Fibroblast of peridontal ligament (primary cell): ENCODE data around the gene MICAL1.
A peak's percentile ranks its signal among the peaks of the same experiment; 100 is the strongest.

Experiments used
- DNase-seq: peaks from one replicate; pipeline ENCODE4 v3.0.0-alpha.2; 2010; ENCODE audit errors: extremely low read depth

Gene MICAL1, protein sequence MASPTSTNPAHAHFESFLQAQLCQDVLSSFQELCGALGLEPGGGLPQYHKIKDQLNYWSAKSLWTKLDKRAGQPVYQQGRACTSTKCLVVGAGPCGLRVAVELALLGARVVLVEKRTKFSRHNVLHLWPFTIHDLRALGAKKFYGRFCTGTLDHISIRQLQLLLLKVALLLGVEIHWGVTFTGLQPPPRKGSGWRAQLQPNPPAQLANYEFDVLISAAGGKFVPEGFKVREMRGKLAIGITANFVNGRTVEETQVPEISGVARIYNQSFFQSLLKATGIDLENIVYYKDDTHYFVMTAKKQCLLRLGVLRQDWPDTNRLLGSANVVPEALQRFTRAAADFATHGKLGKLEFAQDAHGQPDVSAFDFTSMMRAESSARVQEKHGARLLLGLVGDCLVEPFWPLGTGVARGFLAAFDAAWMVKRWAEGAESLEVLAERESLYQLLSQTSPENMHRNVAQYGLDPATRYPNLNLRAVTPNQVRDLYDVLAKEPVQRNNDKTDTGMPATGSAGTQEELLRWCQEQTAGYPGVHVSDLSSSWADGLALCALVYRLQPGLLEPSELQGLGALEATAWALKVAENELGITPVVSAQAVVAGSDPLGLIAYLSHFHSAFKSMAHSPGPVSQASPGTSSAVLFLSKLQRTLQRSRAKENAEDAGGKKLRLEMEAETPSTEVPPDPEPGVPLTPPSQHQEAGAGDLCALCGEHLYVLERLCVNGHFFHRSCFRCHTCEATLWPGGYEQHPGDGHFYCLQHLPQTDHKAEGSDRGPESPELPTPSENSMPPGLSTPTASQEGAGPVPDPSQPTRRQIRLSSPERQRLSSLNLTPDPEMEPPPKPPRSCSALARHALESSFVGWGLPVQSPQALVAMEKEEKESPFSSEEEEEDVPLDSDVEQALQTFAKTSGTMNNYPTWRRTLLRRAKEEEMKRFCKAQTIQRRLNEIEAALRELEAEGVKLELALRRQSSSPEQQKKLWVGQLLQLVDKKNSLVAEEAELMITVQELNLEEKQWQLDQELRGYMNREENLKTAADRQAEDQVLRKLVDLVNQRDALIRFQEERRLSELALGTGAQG

DNA sequence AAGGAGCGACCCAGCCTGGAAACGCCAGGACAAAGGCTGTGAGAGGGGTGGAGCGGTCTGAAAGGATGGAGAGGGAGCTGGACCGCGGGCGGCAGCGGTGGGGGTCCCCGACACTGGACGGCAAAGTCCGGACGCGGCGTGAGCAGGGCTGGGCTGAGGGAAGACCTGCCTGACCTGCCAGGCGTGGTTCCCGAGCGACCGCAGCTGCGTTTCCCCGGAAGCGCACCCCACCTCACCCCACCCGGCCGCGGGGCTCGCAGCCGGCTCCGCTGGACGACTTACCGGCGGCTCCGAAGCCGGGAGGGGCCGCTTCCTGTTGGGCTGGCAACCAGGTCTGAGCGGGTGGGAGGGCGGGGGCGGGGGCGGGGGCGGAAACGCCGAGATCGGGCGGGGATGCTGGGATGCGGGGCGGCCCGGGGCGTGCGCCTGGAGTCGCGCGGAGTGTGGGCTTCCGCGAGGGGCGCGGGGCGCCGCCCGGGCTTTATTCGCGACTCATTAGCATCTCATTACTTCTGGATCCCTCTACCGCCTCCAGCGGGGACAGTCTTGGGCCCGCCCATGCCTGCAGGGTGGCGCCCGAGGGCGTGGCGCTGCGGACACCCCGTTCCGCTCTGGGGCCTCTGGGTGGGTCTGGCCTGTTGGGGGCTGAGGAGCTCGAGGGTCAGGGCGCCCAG is at the start of gene MICAL1:
MICAL1 (minus strand) TSS at position 336 of the 674 bp plus-strand sequence. CDS start 1,576 bp downstream, outside the sequence.
- no peak for DNase-seq

DNA sequence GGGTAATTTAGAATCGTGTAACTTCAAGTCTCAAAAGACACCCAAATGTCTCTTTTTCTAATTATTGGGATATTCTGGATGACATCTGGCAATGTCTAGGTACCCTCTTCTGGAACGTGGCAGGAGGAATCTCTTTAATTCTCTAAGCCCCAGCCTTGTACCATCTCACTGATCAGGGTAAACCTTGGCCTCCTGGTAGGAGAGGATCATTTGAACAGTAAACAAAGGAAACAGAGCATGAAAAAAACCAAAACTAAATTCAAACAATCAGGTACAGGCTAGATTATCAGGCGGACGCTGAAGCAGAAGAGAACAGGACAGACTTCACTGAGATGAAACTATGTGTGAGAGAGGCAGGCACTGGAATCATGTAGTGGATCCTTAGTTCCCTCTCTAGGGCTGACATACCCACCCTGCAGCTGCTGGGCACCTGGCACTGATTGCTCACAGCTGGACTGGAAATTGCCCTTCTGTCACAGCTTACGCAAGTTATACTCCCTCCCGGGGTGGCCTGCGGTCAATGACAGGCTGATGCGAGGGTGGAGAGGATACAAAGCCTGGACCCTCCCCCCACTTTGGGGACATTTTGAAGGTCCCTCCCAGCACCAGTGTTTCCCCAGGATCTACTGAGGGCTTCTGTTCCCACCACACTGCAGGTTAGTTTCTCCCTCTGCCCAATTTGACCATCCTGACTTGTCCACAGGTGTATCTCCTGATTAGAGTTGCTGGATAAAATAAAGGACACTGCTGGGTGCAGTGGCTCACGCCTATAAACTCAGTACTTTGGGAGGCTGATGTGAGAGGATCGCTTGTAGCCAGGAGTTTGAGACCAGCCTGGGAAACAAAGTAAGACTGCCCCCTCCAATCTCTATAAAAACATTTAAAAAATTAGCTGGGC is 48.0 kb upstream of the MICAL1 start:
- no peak for DNase-seq

DNA sequence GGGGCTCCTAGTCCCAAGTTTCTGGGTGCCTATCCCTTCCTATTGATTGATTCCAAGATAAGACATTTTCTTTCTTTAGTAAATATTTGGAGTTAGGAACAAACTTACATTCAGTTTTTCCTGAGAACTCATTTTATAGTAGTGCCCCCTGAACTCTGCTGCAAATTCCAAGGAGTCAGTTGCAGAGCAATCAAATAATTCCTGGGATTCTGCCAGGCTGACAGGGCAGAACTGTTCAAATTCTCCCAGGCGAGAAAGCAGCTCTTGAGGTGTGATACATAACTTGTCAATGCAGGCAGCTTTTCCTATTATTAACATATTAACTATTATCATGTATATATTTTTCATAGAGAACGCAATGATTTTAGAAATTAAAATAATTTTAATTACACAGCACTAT is 43.4 kb upstream of the MICAL1 start:
- DNase-seq, result no peak

DNA sequence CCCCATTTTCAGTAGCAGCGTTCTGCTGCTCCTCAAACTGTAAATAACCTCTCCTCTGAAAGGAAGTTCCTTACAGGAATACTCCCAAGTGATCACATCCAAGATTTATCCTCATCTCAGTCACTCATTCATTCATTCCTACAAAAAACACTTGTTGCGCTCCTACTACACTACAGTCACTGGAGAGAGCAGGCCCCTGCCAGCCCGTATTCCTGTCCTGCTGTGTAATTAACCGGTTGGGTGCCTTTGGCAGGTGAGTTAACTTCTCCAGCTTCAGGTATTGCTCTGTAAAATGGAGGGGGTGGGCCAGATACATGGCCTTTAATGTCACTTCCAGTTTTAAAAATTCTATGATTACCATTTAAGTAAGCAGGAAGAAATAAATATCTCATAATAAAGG is 42.5 kb upstream of the MICAL1 start:
- no peak for DNase-seq

DNA sequence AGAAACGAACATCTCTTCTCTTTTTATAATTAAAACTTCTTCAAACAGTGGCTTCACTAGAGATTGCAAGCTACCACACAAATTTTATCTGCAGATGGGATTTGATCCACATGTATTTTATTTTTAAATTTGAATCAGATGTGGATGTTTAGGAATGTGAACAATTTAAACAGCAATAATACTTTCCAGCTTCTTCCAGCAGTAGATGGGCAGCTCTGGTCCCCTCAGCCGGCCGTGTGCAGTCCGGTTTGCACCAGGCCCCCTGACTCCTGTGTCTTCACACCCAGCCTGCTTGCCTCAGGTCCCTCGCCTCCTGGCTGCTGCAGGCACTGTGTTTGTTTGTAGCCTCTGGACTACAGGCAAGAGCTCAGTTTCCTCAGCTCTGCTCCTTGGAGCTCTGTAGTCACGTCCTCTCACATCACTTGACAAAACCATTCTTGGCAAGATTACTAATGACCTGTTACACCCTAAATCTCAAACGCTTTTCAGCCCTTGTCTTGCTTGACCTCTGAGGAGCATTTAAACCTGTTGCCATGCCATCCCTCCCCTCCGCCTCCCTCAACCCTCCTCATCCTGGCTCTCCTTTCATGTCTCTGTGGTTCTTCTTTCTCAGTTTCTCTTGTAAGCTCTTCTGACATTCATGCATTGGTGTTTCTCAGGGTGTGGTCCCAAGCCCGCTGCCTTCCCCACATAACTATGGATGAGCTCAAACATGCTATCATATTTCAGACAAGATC is 40.6 kb upstream of the MICAL1 start:
- DNase-seq, result peak; percentile 47

DNA sequence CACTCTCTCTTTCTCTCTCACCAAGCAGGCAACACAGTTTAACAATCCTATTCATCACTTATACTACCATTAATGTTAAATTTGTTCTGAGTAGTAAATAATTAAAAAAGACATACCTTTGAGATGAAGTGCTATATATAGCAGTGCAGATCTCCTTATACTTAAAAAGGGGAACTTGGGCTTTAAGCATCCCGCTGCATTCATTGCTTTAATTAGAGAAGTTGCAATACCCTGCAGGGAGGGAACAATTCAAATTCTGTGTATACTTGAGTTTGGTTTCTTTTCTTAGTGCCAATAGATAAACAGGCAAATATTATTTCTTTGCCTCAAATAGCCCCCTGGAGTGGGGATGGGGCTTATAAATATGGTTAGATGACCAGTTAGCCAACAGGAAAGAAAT is 38.3 kb upstream of the MICAL1 start:
- no peak for DNase-seq

DNA sequence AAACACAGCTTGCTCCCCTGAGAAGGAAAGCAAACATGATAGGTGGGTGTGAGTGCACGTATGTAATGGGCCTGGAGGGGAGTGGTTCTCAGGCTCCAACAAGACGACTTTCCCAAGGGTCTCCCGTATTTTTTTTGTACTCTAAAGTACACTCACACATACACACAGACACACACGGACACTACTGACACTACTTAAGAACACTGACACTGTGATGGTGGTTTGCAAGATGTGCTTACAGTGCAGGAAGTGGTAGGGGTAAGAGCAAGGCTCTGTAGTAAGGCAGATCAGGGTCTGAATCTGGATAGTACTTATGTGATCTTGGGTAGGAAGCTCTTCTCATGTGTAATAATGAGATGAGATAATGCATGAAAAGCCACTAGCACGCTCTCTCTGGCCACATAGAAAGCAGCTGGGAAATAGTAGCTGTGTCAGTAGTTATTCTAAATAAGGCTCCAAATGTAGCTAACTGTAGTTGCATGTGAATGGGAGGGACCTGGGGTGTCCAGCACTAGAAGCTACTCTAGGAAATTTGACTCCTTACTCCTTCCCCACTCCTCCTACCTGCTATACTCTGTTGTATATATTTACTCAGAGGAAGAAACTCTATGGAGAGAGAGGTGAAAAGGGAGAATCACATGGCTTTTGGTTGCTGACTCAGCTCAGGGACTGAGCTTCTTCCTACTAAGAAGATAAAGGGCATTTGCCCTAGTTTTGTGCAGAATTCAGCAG is 35.8 kb upstream of the MICAL1 start:
- peak; percentile 30 for DNase-seq

DNA sequence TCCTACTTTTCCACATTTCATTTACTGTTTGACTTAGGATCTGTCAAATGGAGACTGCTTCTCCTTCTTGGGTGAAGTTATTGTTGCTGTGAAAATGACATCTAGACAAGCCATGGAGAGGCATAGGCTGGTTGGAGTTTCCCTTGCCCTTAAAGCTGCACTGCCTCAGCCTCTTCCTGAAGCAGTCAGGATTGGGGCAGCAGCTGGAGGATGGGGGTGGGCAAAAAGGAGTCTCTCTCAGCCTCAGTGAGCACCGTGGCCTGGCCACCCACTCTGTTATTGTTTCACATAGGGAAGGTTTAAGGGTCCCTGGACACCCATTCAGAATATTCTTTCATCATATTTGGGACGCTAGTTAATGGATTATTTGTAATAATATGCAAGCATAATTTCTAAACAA is 35.1 kb upstream of the MICAL1 start:
- DNase-seq, result no peak

DNA sequence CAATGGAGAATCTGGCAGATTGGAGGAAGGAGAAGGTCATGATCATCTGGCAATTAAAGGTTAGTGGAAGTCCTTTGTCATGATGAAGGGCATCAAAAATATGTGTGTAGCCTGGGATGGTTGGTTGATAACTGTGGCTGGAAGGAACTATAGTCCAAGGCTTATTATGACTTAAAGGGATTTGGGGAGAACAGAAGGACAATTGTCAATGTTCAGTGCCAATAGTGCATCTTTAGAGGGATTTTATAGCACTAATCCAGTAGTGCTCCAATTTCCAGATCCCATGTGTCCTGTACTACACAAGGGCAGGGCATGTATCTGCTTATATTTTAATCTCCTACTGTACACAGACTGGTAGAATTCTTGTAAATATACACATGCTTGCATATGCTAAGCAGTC is 32.4 kb upstream of the MICAL1 start:
- DNase-seq, result no peak

DNA sequence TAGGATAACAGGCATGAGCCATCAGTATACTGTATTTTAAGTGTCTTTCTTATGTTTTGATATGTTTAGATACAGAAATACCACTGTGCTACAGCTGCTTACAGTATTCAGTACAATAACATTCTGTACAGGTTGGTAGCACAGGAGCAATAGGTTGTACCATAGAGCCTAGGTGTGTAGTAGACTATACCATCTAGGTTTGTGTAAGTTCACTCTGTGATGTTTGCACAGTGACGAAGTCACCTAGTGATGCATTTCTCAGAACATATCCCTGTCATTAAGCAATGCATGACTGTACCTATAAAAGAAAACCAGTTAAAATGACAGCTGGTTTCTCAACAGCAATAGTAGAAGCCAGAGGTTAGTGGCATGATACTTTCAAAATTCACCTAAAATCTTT is 30.5 kb upstream of the MICAL1 start:
- no peak for DNase-seq

DNA sequence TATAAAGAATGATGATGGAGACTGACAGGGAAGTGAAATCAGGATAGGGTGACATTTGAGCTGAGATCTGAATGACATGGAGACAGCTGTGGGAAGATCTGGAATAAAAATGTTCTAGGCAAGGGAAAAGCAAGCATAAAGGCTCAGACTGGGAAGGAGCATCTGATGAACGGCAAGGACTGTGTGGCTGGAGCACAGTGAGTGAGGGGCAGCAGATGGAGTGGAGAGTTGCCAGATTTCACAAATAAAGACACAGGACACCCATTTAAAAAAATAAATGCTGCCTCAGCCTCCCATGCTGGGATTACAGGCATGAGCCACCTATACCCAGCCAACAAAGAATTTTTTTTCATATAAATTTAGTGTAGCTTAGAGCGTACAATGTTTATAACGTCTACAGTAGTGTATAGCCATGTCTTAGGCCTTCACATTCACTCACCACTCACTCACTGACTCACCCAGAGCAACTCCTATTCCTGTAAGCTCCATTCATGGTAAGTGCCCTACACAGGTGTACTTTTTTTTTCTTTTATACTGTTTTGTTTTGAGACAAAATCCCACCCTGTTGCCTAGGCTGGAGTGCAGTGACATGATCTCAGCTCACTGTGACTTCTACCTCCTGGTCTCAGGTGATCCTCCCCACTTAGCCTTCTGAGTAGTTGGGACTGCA is 29.8 kb upstream of the MICAL1 start:
- DNase-seq, result no peak

DNA sequence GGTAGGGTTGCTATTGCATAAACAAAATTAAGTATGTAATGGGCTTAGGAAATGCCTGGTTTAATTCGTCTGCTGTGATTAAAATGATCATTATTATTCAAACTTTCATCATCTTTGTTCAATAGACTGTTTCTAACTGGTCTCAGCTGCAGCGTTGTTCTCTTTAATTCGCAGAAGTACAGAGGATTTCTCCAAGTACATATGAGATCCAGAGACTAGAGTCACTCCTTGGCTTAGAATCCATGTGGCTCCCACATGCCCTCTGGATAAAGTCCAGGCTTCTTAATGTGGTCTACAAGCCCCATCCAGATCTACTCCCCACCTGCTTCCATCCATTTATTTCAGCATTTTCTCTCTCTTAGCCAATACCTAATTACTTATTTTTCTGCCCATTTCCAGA is 28.6 kb upstream of the MICAL1 start:
- DNase-seq, result peak; percentile 25

DNA sequence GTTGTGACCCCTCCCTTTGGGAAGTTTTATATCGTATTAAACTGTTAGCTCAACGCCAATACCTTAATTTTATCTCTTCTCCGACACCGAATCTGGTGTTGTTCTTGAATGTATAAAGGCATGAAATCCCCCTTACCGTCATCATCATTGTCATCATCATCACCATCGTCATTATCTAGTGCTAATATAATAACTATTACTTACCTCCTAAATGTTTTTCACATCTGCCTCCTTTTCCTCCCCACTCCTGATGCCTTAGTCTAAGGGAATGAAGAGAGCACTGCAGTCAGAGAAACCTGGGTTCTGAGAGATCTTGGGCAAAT is 28.1 kb upstream of the MICAL1 start:
- peak; percentile 8 for DNase-seq

DNA sequence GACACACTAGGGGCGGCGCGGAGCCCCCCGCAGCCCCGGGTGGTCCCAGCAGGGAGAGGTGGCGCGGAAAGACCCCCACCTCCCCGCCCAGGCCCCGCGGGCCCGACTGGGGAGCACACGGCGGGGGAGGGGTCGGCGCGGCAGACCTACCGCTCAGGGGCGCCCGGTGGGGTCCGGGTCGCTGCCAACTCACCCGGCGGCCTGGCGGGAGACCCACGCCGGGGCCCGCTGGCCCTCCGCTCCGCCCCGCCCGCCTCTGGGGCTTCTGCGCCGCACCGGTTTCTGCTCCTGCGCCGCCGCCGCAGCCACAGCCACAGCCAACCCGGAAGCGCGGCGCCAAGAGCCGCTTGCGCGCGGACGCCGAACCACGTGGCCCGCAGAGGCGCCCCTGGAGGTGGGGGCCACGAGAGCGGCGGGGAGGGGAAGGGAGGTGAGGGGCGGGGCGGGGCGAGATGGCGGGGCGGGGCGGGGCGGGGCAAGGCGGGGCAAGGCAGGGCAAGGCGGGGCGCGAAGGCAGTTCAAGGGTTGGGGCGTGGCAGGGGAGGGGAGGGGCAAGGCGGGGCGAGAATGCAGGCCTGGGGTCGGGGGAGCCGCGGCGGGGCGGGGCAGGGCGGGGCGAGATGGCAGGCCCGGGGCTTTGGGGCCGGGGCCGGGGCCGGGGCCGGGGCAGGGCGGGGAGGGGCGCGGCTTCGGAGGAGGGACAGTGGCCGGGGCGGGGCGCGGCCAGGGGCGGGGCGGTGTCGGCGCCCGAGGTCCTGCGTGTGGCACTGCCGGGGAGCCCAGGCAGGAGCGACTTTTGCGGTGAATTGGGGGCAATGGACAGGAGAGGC is 27.5 kb upstream of the MICAL1 start, which contains the start of gene ZBTB24:
ZBTB24 (minus strand) TSS at position 315 of the 830 bp plus-strand sequence. CDS start 1,193 bp downstream, outside the sequence.
- peak; percentile 74 for DNase-seq

DNA sequence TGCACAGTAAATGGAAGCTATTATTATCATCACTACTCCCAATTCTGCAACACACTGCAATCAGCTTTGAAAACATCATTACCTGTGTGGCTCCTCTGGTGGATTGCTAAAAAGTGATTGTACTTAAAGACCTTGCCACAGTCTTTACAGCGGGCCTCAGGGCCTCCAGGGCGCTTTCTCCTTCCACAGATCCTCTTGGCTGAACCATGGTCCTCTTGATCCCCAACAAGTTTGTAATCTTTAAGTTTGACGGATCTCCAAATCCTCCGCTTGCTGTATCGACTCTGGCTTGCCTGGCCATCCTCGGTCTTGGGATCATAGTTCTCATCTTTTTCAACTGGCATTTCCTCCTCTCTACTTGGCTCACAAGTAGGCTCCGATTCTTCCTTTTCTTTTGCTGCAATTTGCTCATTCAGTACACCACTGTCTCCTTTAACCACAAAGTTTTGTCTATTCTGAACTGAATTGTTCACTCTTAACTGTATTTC is 25.5 kb upstream of the MICAL1 start:
- DNase-seq, result no peak

DNA sequence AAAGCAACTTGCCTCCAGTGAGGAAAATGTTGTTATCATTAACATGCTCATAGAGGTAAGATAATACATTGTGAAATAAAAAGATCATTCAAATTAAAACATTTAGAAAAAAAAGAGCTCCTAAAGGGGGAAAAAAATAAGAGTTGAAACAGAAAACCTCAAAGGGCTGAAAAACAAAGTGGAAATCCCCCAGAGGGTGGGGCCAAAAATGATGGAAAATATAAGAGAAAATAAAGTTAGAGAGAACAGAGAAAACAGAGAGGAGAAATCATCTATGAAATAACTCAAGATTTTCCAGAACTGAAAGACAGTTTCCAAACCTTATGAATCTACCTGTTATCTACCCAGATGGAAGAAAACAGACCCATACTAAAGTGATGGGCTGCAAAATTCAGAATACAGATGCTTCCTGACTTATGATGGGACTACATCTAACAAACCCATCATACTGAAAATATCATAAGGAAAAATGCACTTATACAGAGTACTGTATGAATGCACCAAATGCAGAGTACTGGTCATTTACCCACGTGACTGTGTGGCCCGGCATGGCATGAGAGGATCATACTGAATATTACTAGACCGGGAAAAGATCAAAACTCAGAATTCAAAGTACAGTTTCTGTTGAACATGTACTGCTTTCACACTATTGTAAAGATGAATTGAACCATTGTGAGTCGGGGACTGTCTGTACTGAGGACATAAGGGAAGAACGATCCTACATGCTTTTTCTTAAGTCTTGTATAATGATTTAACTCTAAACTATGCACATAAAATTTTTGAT is 23.5 kb upstream of the MICAL1 start:
- no peak for DNase-seq

DNA sequence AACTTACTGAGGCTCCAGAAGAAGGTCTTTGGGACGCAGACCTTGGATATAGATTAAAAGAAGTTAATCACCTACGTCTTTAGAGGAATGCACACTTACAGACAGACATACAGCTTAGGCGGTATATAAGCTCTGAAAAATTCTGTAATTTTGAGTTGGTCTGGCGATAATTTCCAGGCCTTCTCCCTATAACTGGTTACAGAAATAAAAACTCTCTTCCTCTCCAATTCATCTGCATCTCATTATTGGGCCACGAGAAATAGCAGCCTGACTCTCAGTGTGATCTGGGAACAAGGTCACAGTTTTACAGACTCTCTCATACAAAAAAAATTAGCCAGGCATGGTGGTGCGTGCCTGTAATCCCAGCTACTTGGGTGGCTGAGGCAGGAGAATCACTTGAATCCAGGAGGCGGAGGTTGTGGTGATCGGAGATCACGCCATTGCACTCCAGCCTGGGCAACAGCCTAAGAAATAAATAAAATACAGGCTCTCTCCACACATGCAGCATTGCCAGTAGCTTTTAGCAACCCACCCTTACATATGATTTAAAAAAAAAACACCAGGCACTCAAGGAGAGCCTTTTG is 22.7 kb upstream of the MICAL1 start:
- peak; percentile 31 for DNase-seq
